ENCODE results near the gene MFN2. TPM values are rescaled to one million over a fixed set of nuclear protein-coding genes. Genes with fewer than 3 reads are reported as not detected.
"Not testable (repeated sequence)": the region's sequence is repeated elsewhere in the genome, so short reads cannot be mapped to it uniquely, and the experiment has no call there.

MFN2 gene
- polyA plus RNA-seq, 3 donors from 2014 or later: 34.9 to 55.9 (median 37.7) TPM

DNA sequence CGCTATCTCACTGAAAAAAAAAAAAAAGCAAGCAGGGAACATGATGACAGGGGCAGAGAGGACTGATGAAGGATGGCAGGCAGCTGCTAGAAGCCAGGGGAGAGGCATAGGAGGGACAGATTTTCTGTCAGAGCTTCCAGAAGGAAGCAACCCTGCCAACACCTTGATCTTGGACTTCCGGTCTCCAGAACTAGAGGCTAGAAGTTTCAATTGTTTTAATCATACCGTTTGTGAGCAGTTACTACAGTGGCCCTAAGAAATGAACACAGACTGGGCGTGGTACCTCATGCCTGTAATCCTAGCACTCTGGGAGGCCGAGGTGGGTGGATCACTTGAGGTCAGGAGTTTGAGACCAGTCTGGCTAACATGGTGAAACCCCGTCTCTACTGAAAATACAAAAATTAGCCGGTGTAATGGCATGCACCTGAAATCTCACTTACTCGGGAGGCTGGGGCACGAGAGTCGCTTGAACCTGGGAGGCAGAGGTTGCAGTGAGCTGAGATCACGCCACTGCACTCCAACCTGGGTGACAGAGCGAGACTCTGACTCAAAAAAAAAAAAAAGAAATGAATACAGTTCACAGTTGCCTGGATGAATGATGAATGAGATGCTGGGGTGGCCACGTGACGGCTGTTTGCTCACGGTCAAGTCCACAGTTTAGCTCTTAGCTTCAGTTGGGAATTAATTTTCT is 64.1 kb downstream of the MFN2 start:
- not testable (repeated sequence) for H3K9me3 Mint-ChIP-seq; H3K27ac Mint-ChIP-seq; H3K4me3 Mint-ChIP-seq; H3K27me3 Mint-ChIP-seq (ENCODE audit: low read depth in 3 of 3); H3K36me3 Mint-ChIP-seq; DNase-seq; H3K4me1 Mint-ChIP-seq

DNA sequence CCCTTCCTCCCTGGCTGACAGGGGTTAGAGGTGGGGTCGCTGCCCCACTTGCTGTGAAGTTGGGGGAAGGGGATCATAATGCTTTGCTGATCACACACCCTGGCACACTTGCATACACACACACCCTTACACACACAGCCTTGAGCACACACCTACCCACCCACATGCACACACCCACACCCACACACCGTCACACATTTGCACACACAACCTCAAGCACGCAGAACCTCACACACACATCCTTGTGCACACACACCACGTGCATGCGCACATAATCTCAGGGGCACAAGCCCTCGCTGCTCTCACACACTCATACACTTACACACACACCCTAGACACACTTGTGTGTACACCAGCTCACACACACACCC is 66.5 kb downstream of the MFN2 start:
- peaks cover 3 to 7% (median 6%) of the 10 kb centered on the region in 3 donors for H3K27me3 Mint-ChIP-seq (ENCODE audit: low read depth in 3 of 3)
- peaks cover 0 to 1% of the 10 kb centered on the region in 2 donors for H3K4me1 Mint-ChIP-seq
- no peaks in the 10 kb centered on the region for H3K36me3 Mint-ChIP-seq
- H3K9me3 Mint-ChIP-seq: no peaks in the 10 kb centered on the region
- no peak overlapping the region for H3K27ac Mint-ChIP-seq
- no peak overlapping the region for H3K4me3 Mint-ChIP-seq
- DNase-seq: no peak

- peaks cover 3 to 7% (median 6%) of the 10 kb centered on the region in 3 donors for H3K27me3 Mint-ChIP-seq (ENCODE audit: low read depth in 3 of 3)
- H3K27ac Mint-ChIP-seq: no peak overlapping the region
- H3K4me1 Mint-ChIP-seq: peaks cover 0 to 1% of the 10 kb centered on the region in 2 donors
- DNase-seq: peak; percentile 70 to 74 (median 73)
- H3K4me3 Mint-ChIP-seq: no peak overlapping the region
- no peaks in the 10 kb centered on the region for H3K9me3 Mint-ChIP-seq
- no peaks in the 10 kb centered on the region for H3K36me3 Mint-ChIP-seq
Measured at GRCh38 chr1:12047120-12047876, 67.1 kb downstream of the MFN2 start.

DNA sequence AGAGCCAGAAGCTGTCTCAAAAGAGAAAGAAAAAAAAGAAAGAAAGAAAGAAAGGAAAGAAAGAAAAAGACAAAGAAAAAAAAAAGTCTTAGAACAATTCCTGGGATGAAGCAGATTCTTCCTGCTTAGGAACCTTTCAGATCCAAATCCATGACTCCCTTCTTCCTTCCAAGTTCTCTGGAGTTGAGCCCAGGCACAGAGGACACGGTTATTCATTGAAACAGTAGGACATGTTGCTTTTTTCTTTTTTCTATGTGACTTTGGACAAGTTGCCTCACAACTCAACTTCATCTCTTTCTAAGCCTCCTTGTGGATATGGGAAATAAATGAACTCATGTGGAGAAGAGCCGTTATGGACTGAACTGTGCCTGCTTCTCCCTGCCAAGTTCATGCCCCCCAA is 68.1 kb downstream of the MFN2 start:
- Mint-ChIP-seq H3K9me3 (no peaks in the 10 kb centered on the region), H3K36me3 (no peaks in the 10 kb centered on the region), H3K4me1 (peaks cover 0 to 1% of the 10 kb centered on the region in 2 donors), H3K4me3 (no peak overlapping the region), H3K27me3 (ENCODE audit: low read depth in 3 of 3) (peaks cover 6 to 7% (median 7%) of the 10 kb centered on the region in 3 donors), H3K27ac (no peak overlapping the region)
- no peak for DNase-seq

GRCh38 chr1:12049616-12050015 is 69.4 kb downstream of the MFN2 start:
- H3K36me3 Mint-ChIP-seq: no peaks in the 10 kb centered on the region
- peaks cover 0 to 7% (median 7%) of the 10 kb centered on the region in 3 donors for H3K27me3 Mint-ChIP-seq (ENCODE audit: low read depth in 3 of 3)
- H3K4me3 Mint-ChIP-seq: no peak overlapping the region
- peaks cover 0 to 1% of the 10 kb centered on the region in 2 donors for H3K4me1 Mint-ChIP-seq
- no peak overlapping the region for H3K27ac Mint-ChIP-seq
- no peak for DNase-seq
- no peaks in the 10 kb centered on the region for H3K9me3 Mint-ChIP-seq

- Mint-ChIP-seq H3K4me3 (no peak overlapping the region), H3K4me1 (peaks cover 0 to 1% of the 10 kb centered on the region in 2 donors), H3K27me3 (ENCODE audit: low read depth in 3 of 3) (peaks cover 0 to 7% (median 4%) of the 10 kb centered on the region in 3 donors), H3K36me3 (no peaks in the 10 kb centered on the region), H3K9me3 (no peaks in the 10 kb centered on the region), H3K27ac (no peak overlapping the region)
- no peak for DNase-seq
Measured at GRCh38 chr1:12051361-12051760, 71.1 kb downstream of the MFN2 start.

DNA sequence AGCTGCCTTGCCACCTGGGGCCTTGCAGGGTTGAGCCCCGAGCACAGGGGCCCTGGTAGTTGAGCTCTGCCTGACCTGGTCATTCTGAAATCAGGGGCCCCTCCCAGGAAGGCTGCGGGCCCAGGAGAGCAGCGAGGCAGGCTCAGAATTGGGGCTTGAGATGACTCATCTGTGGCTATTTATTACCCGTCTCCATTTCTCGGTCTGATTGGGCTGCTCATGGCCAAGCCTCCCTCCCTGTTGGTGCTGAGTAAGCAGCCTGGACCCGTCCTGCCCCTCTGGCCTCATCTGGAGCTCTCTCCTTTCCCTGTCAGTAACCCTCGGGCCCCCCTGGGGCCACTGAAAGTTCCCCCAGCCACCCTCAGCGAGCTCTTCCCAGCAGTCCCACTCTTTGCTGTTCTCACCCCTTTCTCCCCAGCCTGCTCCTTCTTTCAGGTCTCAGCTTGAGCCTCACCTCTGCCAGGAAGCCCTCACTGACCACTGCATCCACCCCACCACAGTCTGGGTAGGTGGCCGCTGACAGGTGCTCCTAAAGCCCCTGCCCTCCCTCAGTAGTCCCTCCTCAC is 71.8 kb downstream of the MFN2 start:
- no peak for DNase-seq
- peaks cover 0 to 7% (median 4%) of the 10 kb centered on the region in 3 donors for H3K27me3 Mint-ChIP-seq (ENCODE audit: low read depth in 3 of 3)
- H3K4me3 Mint-ChIP-seq: peak overlapping the region in 1 of 5 donors; percentile 54
- H3K4me1 Mint-ChIP-seq: peaks cover 0 to 1% of the 10 kb centered on the region in 2 donors
- no peaks in the 10 kb centered on the region for H3K36me3 Mint-ChIP-seq
- no peaks in the 10 kb centered on the region for H3K9me3 Mint-ChIP-seq
- peak overlapping the region in 1 of 6 donors; percentile 58 for H3K27ac Mint-ChIP-seq

DNA sequence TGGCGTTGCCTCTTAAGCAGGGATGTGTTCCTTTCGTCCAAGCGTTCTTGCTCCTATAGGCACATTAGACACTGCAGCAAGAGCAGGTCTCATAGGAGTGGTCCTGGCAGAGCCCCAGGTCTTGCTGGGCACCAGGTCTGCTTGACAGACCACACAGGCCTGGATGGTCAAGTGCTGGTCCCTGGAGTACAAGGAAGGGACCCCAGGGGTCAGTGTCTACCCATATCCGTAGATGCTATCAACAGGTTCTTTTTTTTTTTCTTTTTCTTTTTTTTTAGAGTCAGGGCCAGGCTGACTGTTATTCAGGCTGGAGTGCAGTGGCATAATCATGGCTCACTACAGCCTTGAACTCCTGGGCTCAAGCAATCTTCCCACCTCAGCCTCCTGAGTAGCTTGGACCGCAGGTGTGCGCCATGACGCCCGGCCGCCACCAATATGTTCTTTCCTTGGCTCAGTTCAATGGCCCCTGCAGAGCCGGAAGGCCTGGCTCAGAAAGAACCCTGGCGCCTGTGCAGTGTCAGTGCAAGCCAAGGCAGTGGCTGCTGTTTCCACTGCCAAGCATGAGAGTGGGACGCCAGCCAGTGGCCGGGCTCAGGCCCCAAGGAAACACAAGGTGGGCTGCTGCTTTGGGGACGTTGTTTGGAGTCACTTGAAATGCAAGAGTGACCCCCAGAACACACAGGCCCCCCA is 72.9 kb downstream of the MFN2 start:
- no peak for DNase-seq
- H3K4me1 Mint-ChIP-seq: peaks cover 0 to 1% of the 10 kb centered on the region in 2 donors
- H3K4me3 Mint-ChIP-seq: no peak overlapping the region
- no peaks in the 10 kb centered on the region for H3K36me3 Mint-ChIP-seq
- H3K27me3 Mint-ChIP-seq (ENCODE audit: low read depth in 3 of 3): peaks cover 0 to 7% (median 4%) of the 10 kb centered on the region in 3 donors
- H3K27ac Mint-ChIP-seq: no peak overlapping the region
- H3K9me3 Mint-ChIP-seq: no peaks in the 10 kb centered on the region

GRCh38 chr1:12053752-12054548 is 73.7 kb downstream of the MFN2 start:
- Mint-ChIP-seq H3K36me3 (no peaks in the 10 kb centered on the region), H3K27me3 (ENCODE audit: low read depth in 3 of 3) (peaks cover 0 to 7% (median 2%) of the 10 kb centered on the region in 3 donors), H3K4me1 (peaks cover 0 to 1% of the 10 kb centered on the region in 2 donors), H3K27ac (no peak overlapping the region), H3K4me3 (no peak overlapping the region), H3K9me3 (no peaks in the 10 kb centered on the region)
- no peak for DNase-seq

- Mint-ChIP-seq H3K9me3 (peaks cover 0 to 2% (median 0%) of the 10 kb centered on the region in 6 donors), H3K4me3 (no peak overlapping the region), H3K27ac (no peak overlapping the region), H3K4me1 (peaks cover 0 to 1% of the 10 kb centered on the region in 2 donors), H3K36me3 (no peaks in the 10 kb centered on the region), H3K27me3 (ENCODE audit: low read depth in 3 of 3) (peaks cover 3 to 6% (median 4%) of the 10 kb centered on the region in 3 donors)
- DNase-seq: no peak
Measured at GRCh38 chr1:12055259-12055658, 75.0 kb downstream of the MFN2 start.

- H3K4me3 Mint-ChIP-seq: no peak overlapping the region
- peaks cover 0 to 2% (median 0%) of the 10 kb centered on the region in 6 donors for H3K9me3 Mint-ChIP-seq
- no peaks in the 10 kb centered on the region for H3K36me3 Mint-ChIP-seq
- peaks cover 0 to 1% of the 10 kb centered on the region in 2 donors for H3K4me1 Mint-ChIP-seq
- no peak overlapping the region for H3K27ac Mint-ChIP-seq
- DNase-seq: no peak
- H3K27me3 Mint-ChIP-seq (ENCODE audit: low read depth in 3 of 3): peaks cover 3 to 7% (median 6%) of the 10 kb centered on the region in 3 donors
Measured at GRCh38 chr1:12056331-12056841, 76.1 kb downstream of the MFN2 start.

DNA sequence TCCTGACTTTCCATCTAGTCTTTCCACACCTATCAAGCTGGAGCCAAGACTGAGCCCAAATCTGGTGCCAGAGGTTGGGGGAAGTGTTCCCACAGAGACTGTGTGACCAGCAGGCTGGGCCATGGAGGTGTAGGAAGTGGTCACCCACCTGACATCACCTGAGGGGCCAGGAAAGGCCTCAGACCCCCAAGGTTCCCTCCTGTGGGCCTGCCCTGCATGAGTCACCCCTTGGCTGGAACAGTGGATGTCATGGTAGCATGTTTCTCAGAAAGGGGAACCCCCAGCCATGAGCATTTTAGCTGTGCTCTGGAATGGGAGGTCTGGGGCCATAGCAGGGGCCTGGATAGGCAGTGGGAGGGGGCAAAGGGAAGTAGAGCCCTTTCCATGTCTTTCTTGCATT is 77.1 kb downstream of the MFN2 start:
- no peaks in the 10 kb centered on the region for H3K4me1 Mint-ChIP-seq
- no peak overlapping the region for H3K27ac Mint-ChIP-seq

More for the DNA sequence above, 77.1 kb downstream of the MFN2 start:
- Mint-ChIP-seq H3K27me3 (ENCODE audit: low read depth in 3 of 3) (peaks cover 3 to 7% (median 6%) of the 10 kb centered on the region in 3 donors), H3K4me3 (no peak overlapping the region), H3K36me3 (no peaks in the 10 kb centered on the region), H3K9me3 (peaks cover 0 to 2% (median 0%) of the 10 kb centered on the region in 6 donors)
- no peak for DNase-seq
